Esophagus squamous epithelium (tissue), 4 donors: ENCODE measurements around the gene SPACA7.

Experiments
- POLR2A ChIP-seq, 4 donors: fragments of 450-650 bp; IDR thresholded peaks; one replicate each; pipeline ENCODE4 v1.6.1; 2017; ENCODE audit warnings: antibody characterized with exemption in 4 of 4, mild to moderate bottlenecking in 4 of 4, moderate library complexity in 3 of 4
- TF ChIP-seq, protein P1 (sequence below), 6 experiments: fragments of 450-650 bp in 4 of 6; fragments of 200-600 bp in 2 of 6; sonication (generic) in 2 of 6; IDR thresholded peaks; one replicate each; pipeline ENCODE4 v1.5.1; 2016 to 2019; ENCODE audit warnings: antibody characterized with exemption in 6 of 6, mild to moderate bottlenecking in 4 of 6, moderate library complexity in 4 of 6

DNA sequence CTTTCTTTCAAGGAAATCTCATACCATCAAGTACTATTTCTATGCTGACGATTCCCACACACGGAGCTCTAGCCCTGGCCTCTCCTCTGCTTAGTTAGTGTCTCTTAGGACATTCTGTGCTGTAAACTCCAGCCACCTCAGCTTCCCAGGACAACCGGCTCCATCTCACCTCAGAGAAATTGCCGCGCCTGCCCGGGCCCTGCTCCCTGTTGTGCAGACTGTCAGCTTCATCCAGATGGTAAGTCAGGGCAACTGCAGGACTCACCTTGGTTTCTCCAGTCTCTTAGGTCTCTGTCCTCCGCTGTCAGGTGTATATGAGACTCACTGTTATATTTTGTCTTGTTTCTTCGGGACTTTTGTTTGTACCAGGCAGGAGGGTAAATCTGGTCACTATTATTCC, 98.7 kb downstream of the SPACA7 start:
- no peak for TF ChIP-seq POLR2A (IDR thresholded peaks at IDR 0.05)
- TF ChIP-seq, protein P1, sequence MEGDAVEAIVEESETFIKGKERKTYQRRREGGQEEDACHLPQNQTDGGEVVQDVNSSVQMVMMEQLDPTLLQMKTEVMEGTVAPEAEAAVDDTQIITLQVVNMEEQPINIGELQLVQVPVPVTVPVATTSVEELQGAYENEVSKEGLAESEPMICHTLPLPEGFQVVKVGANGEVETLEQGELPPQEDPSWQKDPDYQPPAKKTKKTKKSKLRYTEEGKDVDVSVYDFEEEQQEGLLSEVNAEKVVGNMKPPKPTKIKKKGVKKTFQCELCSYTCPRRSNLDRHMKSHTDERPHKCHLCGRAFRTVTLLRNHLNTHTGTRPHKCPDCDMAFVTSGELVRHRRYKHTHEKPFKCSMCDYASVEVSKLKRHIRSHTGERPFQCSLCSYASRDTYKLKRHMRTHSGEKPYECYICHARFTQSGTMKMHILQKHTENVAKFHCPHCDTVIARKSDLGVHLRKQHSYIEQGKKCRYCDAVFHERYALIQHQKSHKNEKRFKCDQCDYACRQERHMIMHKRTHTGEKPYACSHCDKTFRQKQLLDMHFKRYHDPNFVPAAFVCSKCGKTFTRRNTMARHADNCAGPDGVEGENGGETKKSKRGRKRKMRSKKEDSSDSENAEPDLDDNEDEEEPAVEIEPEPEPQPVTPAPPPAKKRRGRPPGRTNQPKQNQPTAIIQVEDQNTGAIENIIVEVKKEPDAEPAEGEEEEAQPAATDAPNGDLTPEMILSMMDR (IDR thresholded peaks at IDR 0.05): no peak
